Stimulated activated CD4-positive, alpha-beta T cell treated with anti-CD3 and anti-CD28 coated beads, Interleukin-12 subunit alpha, Interleukin-12 subunit beta, amount 100 ng/mL, for 4 hours (primary cell): ENCODE results near the gene RNF217.
"Not testable (repeated sequence)": the region's sequence is repeated elsewhere in the genome, so short reads cannot be mapped to it uniquely, and the experiment has no call there.

Experiments
- DNase-seq: peaks from one replicate; pipeline ENCODE4 v3.0.0-alpha.2; 2020

The RNF217 gene

GRCh38 chr6:125066140-125066539 is 103.9 kb downstream of the RNF217 start:
- DNase-seq = no peak

GRCh38 chr6:125066964-125067363 is 104.7 kb downstream of the RNF217 start:
- no peak for DNase-seq

GRCh38 chr6:125067552-125067951 is 105.3 kb downstream of the RNF217 start:
- DNase-seq = no peak

- no peak for DNase-seq
Observed at GRCh38 chr6:125073071-125073470, 110.8 kb downstream of the RNF217 start.

- DNase-seq = no peak
Observed at GRCh38 chr6:125074120-125074519, 111.9 kb downstream of the RNF217 start.

GRCh38 chr6:125075073-125075472 is 112.8 kb downstream of the RNF217 start:
- DNase-seq = not testable (repeated sequence)

- no peak for DNase-seq
Observed at GRCh38 chr6:125075741-125076481, 113.7 kb downstream of the RNF217 start.

- DNase-seq = no peak
Observed at GRCh38 chr6:125076482-125076742, 114.2 kb downstream of the RNF217 start.

- no peak for DNase-seq
Observed at GRCh38 chr6:125077453-125077852, 115.2 kb downstream of the RNF217 start.

GRCh38 chr6:125078602-125079321 is 116.5 kb downstream of the RNF217 start:
- no peak for DNase-seq

- DNase-seq = no peak
Observed at GRCh38 chr6:125082908-125083683, 120.9 kb downstream of the RNF217 start.

- no peak for DNase-seq
Observed at GRCh38 chr6:125083684-125083990, 121.4 kb downstream of the RNF217 start.

GRCh38 chr6:125086716-125087115 is 124.5 kb downstream of the RNF217 start:
- no peak for DNase-seq

GRCh38 chr6:125088963-125089362 is 126.7 kb downstream of the RNF217 start:
- no peak for DNase-seq

GRCh38 chr6:125094563-125094962 is 132.3 kb downstream of the RNF217 start:
- DNase-seq = no peak

GRCh38 chr6:125095580-125096301 is 133.5 kb downstream of the RNF217 start:
- no peak for DNase-seq

GRCh38 chr6:125097186-125097585 is 134.9 kb downstream of the RNF217 start:
- no peak for DNase-seq

- no peak for DNase-seq
Observed at GRCh38 chr6:125098253-125098652, 136.0 kb downstream of the RNF217 start.

GRCh38 chr6:125099211-125100073 is 137.2 kb downstream of the RNF217 start:
- DNase-seq = peak; percentile 10

GRCh38 chr6:125100074-125100652 is 137.9 kb downstream of the RNF217 start:
- DNase-seq = no peak

GRCh38 chr6:125101128-125101527 is 138.9 kb downstream of the RNF217 start:
- no peak for DNase-seq

- DNase-seq = no peak
Observed at GRCh38 chr6:125101631-125102030, 139.4 kb downstream of the RNF217 start.
